Stimulated activated CD8-positive, alpha-beta memory T cell treated with anti-CD3 and anti-CD28 coated beads, Interleukin-7, amount 100 ng/mL, for 24 hours (primary cell): Measurements from ENCODE around the gene ZBP1.

ENCODE experiments used
- DNase-seq: peaks from one replicate; pipeline ENCODE4 v3.0.0-alpha.2; 2020; ENCODE audit warnings: low read depth

ZBP1 gene

DNA sequence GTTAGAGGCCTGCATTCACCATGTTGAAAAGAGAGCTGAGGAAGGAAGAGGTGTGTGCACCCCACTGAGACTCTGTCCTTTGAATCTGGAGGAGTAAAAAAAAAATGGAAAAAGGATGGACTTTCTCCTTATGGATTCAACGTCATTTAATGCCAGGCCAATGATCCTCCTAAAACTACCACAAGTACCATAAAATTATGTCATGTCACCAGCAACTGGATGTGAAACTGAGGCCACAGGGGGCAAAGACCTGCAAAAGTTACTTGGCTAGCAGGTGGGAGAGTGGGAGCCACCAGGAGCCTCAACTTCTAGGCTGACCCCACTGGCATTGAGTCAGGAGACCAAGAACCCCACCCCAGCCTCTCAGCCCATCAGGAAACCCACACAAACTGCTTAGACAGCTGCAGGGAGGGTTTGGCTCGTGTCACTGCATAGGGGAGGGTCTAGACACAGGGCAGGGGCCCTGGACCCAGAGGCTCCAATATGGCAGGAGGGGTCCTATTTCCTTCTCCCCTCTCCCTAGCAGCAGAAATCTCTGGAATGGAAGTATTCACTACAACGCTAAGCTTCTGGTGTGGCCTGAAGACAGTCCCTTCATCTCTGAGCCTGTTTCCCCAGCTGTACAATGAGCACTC is 48.3 kb downstream of the ZBP1 start:
- DNase-seq = no peak

DNA sequence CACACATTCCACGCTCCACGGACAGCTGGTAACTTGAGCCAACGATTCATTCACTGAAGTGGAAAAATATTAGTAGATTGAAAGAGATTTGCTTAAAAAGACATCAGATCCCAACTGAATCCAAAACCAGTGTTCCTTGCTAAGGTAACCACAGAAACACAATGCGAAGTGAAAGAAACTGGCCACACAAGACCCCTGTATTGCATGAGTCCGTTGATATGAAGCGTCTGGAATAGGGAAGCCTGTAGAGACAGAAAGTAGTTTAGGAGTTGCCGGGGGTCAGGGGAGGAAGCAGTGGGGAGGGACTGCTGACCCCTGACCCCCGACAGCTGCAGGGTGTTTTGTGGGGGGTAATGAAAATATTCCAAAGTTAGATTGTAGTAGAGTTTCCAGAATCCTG is 49.3 kb downstream of the ZBP1 start:
- DNase-seq = no peak

DNA sequence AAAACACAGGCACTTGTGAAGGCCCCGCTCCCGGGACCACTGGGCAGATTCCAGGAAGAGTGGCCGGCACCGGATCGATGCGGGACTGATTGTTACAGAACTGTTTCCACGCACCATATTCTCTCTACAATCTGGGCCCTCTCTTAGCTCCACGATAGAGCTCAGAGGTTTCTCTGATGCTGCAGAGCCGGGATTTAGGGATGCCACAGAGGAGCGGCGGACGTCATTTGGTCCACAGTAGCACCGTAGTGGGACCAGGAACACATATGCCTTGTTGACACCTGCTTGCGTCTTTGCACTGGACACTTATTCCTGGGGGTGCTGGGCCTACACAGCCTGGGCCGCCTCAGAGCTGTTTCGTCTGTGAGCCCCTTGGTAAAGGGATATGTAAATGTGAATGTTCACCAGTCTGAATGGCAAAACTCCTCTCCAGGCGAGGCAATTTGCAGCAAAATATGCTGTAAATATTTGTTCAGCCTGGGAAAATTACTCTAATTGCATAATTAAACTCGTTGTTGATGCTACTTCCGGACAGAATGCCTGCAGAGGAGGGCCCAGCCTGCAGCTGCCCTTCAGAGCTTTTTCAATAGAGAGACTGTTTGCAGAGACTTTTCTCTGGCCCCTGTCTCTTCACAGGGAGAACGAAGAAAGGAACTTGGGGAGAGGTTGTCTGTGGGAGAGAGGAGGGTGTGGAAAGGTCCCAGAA is 49.9 kb downstream of the ZBP1 start:
- no peak for DNase-seq

DNA sequence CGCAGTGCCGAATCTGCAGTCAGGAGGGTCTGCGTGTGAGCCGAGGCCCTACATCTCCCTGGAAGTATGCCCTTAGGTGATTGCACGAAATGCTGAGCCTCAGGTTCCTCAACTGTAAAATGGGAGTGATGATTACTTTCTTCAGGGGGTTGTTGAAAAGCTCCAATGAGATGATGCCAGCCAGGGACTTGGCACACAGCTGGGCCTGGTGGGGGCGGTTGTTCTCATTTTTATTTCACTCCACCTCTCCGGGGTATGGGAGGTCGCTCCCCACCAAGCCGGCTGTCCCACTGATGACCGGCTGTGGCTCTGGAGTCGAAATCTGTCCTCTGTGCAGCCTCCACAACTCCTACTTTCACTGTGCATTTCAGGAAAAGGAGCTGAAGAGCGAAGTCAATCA is 51.3 kb downstream of the ZBP1 start:
- no peak for DNase-seq

DNA sequence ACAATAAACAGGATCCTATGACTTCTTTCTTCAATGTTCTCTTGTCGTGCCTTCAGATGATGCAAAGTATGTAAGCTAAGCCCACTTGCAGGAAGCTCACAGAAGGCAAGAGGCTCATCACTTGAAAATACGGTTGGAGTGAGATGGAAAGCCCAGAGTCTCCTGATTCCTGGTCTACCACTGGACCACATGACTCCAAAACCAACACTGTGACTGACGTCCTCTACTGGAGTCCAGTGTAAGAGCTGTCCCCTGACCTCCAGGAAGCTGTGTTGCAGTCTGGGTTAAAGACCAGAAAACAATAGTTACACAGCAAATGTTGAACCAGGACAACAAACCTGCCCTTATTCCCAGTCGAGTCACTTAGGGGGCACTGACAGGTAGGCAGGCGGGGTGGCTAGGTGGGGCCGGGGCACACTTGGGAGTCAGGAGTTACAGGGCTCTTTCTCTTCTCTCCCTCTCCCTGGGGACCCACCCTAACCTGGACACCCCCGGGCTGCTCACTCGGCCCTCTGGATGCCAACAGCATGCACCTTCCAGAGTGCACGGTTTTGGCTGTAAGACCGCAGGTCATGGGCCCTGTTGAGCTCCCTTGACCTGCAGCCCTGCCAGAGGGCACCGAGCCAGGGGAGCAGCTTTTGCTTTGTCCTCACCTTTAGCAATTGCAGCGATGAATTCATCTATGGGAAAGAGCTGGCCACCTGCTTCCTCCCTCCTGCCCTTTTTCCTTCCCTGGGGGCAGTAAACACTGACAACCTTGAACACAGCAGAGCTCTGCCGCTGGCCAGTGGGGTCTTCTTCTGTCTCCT is 51.9 kb downstream of the ZBP1 start:
- no peak for DNase-seq

DNA sequence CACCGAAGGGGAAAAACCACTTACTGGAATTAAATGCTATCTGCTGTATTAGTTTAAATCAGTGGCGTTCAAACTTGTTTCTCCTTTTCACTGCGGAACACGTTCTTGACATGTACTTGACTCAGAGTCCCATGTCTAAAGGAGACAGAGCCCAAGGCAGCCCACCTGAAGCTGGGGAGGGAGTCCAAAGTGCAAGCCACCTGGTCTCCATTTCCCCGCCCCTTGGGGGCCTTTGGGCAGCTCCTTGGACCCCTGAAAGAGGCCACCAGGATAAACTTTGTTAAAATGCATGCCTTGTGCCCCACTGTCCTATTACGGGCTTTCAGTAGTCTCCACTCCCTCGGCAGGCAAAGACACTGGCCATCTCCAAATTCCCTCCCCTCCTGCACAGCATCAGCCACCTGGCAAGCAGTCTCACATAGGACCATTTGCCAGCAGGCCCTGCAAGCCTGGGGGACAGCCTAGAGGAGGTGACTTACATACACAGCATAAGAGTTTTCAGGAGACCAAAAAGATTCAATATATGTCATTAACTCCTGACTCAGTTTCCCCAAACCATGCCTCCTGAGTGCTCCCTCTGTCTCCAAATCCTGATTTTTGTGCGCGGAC is 52.7 kb downstream of the ZBP1 start:
- no peak for DNase-seq

DNA sequence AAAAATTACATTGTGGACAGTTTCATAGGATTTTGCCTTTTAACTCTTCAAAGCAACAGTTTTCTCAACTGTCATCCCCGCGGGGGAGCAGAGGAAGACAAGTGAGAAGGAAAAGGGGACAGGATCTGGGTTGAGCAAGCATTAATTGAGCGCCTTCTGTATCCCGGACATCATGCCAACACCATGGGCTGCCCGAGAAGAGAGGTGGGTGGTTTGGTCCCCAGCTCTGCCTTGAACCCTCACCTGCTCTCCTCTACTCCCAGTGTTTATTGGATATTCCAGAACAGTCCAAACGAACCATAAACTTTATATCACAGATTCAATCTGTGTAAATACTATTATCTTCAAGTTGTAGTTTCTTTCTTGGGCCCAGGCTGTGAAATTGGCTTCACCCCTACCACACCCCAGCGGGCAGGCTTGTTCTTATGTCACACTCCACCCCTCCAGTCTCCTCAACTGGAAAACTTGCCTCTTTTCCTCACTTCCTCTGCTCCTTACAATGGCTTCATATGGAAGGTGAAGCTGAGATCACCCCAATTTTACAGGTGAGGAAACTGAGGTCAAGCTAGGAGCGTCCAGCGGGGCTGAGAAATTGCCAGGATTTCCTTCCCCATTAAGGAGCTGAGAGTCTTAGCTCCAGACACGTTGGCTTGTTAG is 53.3 kb downstream of the ZBP1 start:
- DNase-seq = no peak

DNA sequence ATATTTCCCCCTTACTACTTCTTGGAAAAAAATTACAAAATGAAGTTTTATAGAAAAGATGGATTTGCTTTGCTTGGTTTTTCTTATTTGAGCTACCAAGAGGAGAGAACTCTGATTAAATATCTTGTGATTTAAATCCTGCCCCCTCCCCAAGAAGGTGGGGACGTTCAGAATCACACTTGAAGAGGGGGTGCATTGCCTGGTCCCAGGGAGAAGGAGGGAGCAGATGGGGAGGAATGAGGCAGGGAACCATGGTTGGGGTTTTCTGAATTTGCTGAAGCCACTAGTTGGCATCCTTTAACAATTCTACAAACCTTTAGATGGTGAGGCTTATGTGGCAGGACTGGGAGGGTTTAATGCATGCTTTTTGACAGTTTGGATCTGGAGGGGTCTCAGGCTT is 53.8 kb downstream of the ZBP1 start:
- DNase-seq = no peak

DNA sequence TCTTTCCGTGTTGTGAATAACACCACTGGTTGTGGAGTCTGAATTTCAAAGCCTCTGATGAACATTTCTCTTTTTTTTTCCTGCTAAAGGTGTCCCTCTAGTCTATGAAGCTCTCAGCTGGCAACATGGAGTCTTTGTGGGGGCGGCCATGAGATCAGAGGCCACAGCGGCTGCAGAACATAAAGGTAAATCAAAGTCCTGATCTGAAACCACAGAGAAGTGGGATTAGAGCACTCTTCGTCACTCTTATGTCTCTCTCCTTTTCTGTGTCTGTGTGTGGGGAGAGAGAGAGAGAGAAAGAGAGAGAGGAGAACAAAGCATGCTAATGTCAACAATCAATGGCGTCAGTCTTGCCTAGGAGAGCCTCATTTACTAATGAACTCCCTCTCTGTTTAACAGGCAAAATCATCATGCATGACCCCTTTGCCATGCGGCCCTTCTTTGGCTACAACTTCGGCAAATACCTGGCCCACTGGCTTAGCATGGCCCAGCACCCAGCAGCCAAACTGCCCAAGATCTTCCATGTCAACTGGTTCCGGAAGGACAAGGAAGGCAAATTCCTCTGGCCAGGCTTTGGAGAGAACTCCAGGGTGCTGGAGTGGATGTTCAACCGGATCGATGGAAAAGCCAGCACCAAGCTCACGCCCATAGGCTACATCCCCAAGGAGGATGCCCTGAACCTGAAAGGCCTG is 55.1 kb downstream of the ZBP1 start:
- no peak for DNase-seq

DNA sequence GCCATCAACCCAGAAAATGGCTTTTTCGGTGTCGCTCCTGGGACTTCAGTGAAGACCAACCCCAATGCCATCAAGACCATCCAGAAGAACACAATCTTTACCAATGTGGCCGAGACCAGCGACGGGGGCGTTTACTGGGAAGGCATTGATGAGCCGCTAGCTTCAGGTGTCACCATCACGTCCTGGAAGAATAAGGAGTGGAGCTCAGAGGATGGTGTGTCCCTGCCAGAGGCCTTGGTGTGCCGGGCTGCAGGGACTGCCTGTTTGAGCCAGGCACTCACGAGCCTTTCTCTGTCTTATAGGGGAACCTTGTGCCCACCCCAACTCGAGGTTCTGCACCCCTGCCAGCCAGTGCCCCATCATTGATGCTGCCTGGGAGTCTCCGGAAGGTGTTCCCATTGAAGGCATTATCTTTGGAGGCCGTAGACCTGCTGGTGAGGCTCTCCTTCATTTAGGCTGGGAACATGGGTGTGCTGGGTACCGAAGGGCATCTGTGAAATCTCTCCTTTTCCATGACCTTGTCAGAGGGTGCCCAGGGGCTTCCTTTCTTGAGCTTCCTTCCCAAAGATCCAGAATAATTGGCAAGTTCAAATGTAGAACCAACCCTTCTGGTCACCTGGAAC is 55.9 kb downstream of the ZBP1 start:
- DNase-seq = no peak

DNA sequence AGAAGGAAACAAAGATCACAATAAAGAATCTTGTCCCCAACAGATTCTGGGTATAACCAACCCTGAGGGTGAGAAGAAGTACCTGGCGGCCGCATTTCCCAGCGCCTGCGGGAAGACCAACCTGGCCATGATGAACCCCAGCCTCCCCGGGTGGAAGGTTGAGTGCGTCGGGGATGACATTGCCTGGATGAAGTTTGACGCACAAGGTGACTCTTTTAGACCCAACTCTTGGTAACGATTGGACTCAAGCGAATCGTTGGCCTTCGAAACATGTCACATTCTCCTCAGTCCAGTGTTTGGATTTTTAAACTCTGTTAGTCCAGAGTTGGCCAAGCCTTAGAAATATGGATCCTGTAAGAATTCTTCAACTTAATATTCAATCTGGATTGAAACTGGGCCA is 56.7 kb downstream of the ZBP1 start:
- no peak for DNase-seq

DNA sequence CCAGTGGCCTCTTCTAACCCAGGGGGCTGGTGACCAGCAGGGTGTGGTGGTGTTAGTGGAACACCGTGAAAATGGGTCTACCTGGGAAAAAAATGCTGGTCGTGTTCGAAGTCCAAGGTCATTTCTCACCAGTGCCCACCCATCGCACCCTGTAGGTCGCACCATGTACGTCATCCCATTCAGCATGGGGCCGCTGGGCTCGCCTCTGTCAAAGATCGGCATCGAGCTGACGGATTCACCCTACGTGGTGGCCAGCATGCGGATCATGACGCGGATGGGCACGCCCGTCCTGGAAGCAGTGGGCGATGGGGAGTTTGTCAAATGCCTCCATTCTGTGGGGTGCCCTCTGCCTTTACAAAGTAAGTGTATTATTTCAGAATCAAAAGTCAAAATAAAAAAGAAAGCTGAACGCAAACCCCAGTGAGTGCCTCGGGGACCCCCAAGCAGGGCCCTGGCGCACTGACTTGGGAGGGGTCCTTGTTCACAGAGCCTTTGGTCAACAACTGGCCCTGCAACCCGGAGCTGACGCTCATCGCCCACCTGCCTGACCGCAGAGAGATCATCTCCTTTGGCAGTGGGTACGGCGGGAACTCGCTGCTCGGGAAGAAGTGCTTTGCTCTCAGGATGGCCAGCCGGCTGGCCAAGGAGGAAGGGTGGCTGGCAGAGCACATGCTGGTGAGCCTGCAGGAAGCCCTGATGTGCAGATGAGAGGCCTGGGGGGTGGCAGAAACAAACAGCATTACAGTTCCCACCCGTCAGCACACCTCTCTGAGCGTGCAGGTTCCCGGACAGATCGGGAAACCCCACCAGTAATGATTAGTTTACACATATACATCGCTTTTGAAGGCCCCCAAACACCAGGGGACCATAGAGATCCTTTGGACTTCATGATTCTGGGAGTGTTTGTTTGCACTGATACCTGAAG is 57.4 kb downstream of the ZBP1 start:
- DNase-seq = no peak

DNA sequence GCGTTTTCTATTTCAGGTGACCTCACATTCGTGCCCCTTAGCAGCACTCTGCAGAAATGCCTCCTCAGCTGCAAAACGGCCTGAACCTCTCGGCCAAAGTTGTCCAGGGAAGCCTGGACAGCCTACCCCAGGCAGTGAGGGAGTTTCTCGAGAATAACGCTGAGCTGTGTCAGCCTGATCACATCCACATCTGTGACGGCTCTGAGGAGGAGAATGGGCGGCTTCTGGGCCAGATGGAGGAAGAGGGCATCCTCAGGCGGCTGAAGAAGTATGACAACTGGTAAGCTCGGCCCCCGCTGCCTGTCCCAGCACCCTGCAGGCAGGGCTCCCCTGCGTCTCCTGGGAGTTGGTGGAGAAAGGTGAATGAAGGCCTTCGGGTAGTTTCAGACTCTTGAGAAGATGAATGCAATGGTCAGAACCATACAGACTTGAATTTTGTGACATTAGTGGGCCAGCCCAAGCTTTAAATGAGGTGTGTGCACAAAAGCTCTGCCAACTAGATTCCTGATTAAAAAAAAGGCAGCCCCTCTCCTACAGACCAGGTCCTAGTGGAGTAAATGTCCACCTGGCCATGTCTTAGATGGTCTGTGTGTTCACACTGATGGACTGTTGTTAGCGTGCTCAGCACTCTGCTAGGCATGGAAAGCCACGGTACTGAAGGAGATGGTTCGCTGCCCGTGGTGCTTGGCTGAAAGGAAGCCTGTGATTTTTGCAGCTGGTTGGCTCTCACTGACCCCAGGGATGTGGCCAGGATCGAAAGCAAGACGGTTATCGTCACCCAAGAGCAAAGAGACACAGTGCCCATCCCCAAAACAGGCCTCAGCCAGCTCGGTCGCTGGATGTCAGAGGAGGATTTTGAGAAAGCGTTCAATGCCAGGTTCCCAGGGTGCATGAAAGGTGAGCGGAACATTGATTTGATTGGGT is 58.6 kb downstream of the ZBP1 start:
- no peak for DNase-seq

DNA sequence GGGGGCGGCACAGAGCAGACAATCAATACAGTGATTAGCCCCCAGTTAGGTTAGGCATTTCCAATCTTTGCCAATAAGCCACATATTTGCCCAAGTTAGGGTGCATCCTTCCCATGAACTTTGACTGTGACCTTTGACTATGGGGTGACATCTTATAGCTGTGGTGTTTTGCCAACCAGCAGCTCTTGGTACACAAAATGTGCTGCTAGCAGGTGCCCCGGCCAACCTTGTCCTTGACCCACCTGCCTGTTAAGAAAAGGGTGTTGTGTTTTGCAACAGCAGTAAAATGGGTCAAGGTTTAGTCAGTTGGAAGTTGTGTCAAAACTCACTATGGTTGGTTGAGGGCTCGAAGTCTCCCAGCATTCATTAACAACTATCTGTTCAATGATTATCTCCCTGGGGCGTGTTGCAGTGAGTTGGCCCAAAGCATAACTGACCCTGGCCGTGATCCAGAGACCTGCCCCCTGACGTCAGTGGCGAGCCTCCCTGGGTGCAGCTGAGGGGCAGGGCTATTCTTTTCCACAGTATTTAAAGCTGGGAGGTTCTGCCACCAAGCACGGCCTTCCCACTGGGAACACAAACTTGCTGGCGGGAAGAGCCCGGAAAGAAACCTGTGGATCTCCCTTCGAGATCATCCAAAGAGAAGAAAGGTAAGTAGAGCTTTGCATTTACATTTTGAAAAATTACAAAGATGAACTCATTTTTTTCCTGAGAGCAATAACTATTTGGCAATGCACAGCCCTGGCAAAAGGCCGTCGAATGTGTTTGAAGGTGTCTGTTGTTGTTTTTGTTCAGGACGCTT is 59.5 kb downstream of the ZBP1 start, which contains the start of gene PCK1:
PCK1 (plus strand) TSS at position 557 of the 802 bp plus-strand sequence. CDS start 302 bp downstream, outside the sequence.
- DNase-seq = no peak

DNA sequence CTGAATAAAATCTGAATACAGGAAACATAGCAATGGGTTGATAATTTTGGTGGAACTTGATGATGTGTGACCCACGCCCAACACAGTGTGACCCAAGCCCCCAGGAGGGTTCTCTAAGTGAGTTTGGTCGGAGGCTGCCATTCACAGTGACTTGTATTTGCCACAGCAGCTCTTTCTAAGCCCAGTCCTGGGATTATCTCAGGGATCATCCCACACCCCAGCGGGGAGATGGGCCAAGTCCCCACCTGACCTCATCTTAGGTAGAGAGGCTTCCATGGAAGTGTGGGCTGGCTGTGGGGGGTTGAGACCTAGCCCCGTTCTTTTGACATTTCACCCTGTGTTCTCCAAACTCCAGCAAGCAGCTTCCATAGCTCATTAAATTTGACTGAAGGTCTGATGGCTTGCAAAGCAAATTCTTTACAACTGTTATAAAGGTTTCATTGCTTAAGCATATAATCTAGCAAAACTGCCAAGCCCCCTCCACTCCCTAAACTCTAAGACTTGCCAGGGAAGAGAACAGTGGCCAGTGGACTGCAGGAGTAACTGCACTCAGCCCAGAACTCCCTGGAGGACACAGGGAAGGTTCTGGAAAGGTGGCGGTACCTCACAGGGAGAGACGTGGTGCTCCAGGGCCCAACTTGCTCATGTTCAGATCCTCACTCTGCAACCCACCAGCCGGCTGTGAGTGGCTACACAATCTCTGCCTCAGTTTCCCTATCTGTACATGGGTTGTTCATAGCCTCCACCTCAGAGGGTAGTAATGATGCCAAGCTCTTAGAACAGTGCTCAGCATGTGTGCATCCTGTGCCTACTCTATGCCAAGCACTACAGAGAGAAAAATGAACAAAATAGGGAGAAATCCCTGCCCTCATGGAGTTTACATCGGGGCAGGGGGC is 60.3 kb downstream of the ZBP1 start:
- DNase-seq = no peak

DNA sequence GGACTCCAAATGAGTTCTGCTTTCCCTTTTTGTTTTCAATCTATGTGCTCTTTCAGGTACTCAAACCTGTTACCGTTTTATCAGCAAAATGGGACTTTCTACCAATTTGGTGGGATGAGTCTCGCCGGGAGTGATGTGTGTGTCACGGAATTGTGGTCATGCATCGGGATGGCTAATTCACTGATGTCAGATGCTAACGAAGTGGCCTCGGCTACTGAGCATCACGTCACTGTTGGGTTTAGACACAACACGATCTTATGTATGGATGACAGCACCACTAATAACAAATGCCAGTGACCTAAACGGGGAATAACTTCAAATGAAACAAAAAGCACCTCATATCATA is 61.0 kb downstream of the ZBP1 start:
- no peak for DNase-seq
